GM13976 (cell line): ENCODE measurements around the gene TMEM52.

Experiments
- DNase-seq: peaks from one replicate; pipeline ENCODE4 v3.0.0; 2012; ENCODE audit warnings: low spot score
- in situ Hi-C: fragments of 300-500 bp; cut with MboI; formaldehyde crosslinking; loops from one replicate; pipeline ENCODE4 v1.12.0; 2022; ENCODE audit warnings: low sequenced_read_pairs, mixed read lengths, inconsistent platforms; ENCODE audit not compliant: unreplicated experiment
- TF ChIP-seq, protein P1 (sequence below): IDR thresholded peaks from 2 replicates; pipeline ENCODE4 v1.5.1; 2012; ENCODE audit warnings: borderline replicate concordance, mild to moderate bottlenecking; ENCODE audit not compliant: insufficient read depth; ENCODE audit errors: extremely low read depth, missing control alignments, control extremely low read depth

The TMEM52 gene

DNA sequence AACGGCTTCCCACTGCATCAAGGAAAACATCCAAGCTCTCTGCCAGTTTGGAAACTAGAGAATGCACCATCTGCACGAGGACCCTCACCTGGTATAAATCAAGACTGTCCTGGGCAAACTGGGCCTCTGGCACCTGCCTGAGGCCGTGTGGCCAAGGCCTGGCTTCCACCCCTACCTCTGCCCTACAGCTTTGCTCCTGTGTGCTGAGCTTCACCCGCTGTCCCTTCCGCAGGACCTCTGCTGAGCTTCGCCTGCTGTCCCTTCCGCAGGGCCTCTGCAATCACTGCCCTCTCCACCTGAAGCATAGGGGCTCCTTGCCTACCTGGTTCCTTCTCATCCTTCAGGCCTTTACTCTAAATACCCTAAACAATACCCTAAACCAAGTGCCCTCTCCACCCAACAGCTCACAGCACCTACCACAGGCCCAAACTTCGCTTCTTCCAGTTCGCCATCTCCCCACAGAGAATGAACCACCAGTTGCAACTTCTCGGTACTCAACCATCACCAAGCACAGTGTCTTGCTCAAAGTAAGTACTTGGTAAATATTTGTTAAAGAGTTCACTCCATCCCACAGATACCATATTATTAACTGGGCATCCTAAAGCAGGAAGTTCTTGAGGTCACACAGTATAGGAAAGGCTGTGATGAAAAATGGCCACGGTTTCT, 46.6 kb downstream of the TMEM52 start:
- TF ChIP-seq, protein P1, sequence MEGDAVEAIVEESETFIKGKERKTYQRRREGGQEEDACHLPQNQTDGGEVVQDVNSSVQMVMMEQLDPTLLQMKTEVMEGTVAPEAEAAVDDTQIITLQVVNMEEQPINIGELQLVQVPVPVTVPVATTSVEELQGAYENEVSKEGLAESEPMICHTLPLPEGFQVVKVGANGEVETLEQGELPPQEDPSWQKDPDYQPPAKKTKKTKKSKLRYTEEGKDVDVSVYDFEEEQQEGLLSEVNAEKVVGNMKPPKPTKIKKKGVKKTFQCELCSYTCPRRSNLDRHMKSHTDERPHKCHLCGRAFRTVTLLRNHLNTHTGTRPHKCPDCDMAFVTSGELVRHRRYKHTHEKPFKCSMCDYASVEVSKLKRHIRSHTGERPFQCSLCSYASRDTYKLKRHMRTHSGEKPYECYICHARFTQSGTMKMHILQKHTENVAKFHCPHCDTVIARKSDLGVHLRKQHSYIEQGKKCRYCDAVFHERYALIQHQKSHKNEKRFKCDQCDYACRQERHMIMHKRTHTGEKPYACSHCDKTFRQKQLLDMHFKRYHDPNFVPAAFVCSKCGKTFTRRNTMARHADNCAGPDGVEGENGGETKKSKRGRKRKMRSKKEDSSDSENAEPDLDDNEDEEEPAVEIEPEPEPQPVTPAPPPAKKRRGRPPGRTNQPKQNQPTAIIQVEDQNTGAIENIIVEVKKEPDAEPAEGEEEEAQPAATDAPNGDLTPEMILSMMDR: no peak
- DNase-seq: peak; percentile 6
- in situ Hi-C loops: no loop called here

DNA sequence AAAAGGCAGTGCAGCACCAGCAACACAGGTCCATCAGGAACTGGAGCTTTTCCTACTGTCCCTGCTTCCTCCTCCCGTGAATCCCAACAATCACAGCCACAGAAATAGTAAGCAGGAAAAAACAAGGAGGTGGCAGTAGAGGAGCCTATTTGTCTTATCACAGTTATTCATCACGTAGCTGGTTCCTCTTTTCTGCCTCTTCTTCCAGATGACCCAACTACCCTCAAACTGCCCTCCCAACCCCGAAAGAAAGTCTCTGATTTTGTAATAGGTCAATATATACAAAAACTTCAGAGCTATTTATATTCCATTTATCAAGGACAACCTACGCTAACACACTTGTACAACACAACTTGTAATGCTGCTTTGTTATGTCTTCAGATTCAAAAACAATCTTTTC, 49.6 kb downstream of the TMEM52 start:
- in situ Hi-C loops: no loop called here
- TF ChIP-seq, protein P1: no peak
- peak; percentile 39 for DNase-seq
